HFF-Myc (cell line): ENCODE measurements around the gene SPDYE4.

Experiments
- DNase-seq: peaks from one replicate; pipeline ENCODE4 v3.0.0-alpha.2; 2011; ENCODE audit warnings: low read depth; ENCODE audit errors: extremely low read depth
- H3K4me3 ChIP-seq: replicated peaks from 2 replicates; pipeline ENCODE4 v1.5.1; 2011; ENCODE audit warnings: low read depth, mild to moderate bottlenecking, control low read depth, low read length
- TF ChIP-seq, protein P1 (sequence below): IDR thresholded peaks from 2 replicates; pipeline ENCODE4 v1.5.1; 2012; ENCODE audit warnings: mild to moderate bottlenecking, low read depth, low read length, control low read depth; ENCODE audit errors: missing control alignments

Gene SPDYE4

DNA sequence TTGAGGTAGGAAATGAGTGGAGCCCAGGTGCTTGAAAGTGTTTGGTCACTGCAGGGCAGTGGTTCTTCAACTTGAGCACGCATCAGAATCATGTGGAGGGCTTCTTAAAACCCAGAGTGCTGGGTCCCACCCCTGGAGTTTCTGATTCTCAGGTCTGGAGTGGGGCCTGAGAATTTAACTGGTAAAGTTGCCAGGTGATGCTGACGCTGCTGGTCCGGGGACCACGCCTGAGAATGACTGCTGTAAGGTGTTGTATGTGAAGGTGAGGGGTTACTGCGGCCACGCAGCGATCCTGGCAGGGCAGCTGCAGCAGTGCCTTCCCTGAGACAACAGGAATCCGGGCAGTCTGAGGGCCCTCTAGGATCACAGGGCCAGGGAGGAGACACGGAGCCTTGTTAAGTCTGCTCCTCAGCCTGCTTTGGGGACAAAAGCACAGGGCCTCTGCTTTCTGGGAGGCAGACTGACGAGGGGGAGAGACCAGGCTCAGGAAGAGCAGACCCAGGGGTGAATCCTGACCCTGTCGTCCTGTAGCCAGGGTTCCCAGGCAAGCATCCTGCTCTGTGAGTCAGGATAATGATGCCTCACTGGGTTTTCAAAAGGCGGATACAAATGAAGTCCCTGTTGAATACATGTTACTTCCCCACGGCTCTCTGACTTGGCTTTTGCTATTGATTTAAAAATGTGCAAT is 30.0 kb downstream of the SPDYE4 start:
- TF ChIP-seq, protein P1, sequence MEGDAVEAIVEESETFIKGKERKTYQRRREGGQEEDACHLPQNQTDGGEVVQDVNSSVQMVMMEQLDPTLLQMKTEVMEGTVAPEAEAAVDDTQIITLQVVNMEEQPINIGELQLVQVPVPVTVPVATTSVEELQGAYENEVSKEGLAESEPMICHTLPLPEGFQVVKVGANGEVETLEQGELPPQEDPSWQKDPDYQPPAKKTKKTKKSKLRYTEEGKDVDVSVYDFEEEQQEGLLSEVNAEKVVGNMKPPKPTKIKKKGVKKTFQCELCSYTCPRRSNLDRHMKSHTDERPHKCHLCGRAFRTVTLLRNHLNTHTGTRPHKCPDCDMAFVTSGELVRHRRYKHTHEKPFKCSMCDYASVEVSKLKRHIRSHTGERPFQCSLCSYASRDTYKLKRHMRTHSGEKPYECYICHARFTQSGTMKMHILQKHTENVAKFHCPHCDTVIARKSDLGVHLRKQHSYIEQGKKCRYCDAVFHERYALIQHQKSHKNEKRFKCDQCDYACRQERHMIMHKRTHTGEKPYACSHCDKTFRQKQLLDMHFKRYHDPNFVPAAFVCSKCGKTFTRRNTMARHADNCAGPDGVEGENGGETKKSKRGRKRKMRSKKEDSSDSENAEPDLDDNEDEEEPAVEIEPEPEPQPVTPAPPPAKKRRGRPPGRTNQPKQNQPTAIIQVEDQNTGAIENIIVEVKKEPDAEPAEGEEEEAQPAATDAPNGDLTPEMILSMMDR, result no peak
- no peak for DNase-seq
- no peak overlapping the region for H3K4me3 ChIP-seq

DNA sequence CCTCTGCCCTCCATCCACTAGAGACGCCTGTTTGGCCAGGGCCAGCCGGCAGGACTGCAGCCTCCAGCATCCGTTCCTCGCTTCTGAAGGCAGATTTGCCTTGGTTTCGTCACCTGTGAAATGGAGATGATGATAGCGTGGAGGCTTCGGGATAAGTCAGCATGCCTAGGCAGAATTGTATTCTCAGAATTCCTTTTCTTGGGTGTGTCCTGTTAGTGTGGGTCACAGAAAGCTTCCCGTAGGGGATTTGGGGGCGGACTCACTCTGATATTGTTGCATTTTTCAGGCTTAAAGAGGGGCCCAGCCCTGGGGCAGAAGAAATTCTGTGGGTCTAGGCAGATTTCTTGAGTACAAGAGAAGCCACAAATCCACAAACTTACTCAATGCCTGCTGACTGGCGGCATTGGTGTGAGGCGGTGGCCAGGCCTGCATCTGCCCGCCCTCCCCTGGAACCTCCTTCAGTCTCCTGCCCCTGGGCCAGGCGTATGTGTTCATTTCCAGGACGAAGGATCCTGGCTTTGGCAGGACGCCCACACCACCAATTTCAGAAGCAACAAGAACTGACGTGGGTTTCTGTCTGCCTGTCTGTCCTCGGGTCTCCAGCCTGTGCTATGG is 31.3 kb downstream of the SPDYE4 start:
- no peak overlapping the region for H3K4me3 ChIP-seq
- TF ChIP-seq, protein P1, result no peak
- DNase-seq, result no peak

DNA sequence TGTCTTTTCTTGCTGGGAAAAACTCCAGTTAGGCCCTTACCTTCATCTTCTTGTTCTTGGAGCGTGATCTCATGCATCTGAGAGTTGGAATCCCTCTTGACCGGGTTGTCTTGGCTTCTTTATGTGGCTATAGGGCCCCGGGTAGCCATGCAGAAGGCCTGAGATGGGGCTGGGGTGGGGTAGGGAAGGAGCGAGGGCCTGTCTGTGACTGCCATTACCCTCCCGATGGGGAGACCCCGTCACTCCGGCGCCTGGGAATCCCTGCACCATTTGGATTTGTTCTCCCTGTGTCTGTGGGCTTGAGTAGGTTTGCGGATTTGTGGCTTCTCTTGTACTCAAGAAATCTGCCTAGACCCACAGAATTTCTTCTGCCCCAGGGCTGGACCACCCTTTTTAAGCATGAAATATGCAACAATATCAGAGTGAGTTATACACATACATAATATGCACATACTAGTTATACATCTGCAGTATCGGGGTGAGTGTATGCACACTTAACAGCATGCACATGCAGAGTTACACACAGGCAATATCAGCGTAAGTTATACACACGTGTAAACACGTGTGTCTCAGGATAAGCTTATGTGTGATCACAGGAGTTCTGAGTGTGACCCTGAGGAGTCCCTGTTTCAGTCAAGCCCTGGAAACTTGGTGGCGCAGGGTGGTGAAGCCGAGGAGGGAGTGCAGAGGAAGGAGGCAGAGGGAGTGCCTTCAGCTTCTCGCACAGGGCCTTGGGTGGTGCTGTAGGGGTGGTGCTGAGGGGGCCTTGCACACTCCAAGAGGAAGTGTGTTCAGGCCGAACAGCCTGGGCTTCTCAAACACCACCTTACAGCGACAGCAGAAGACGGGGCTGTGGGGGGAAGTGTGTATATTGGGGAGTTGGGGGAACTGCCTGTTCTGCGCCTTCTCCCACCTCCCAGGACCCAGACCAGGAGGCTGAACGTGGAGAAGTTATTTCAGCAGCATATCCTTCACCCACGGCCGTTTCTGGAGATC is 32.2 kb downstream of the SPDYE4 start:
- TF ChIP-seq, protein P1, result no peak
- no peak for DNase-seq

DNA sequence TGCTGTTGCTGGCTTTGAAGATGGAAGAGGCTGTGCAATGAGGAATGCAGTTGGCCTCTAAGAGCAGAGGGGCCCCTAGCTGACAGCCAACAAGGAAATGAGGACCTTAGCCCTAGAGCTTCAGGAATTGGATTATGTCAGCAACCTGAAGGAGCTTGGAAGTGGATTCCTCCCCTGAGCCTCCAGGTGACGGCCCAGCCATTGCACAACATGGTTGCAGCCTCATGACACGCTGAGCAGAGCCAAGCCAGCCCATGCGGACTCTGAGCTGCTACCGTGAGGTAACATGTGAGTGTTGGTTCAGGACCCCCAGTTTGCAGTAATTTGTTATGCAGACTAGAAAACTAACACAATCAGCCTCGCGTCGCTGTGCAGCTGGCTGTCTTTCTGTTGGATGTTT is 33.9 kb downstream of the SPDYE4 start:
- TF ChIP-seq, protein P1, result no peak
- DNase-seq, result no peak

More for the DNA sequence above, 32.2 kb downstream of the SPDYE4 start:
- H3K4me3 ChIP-seq, result no peak overlapping the region

DNA sequence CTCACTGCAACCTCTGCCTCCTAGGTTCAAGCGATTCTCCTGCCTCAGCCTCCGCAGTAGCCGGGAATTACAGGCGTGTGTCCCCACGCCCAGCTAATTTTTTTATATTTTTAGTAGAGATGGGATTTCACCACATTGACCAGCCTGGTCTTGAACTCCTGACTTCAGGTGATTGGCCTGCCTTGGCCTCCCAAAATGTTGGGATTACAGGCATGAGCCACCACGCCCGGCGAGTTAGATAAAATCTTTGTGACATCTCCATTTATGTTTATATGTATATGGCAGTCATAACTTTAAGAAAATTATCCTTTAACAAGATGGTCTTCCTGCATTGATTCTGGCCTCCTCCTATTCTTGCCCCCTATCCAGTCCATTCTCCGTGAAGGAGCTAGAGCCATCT is 37.8 kb downstream of the SPDYE4 start:
- DNase-seq, result no peak
- no peak overlapping the region for H3K4me3 ChIP-seq
- TF ChIP-seq, protein P1, result no peak

More for the DNA sequence above, 33.9 kb downstream of the SPDYE4 start:
- H3K4me3 ChIP-seq, result no peak overlapping the region

DNA sequence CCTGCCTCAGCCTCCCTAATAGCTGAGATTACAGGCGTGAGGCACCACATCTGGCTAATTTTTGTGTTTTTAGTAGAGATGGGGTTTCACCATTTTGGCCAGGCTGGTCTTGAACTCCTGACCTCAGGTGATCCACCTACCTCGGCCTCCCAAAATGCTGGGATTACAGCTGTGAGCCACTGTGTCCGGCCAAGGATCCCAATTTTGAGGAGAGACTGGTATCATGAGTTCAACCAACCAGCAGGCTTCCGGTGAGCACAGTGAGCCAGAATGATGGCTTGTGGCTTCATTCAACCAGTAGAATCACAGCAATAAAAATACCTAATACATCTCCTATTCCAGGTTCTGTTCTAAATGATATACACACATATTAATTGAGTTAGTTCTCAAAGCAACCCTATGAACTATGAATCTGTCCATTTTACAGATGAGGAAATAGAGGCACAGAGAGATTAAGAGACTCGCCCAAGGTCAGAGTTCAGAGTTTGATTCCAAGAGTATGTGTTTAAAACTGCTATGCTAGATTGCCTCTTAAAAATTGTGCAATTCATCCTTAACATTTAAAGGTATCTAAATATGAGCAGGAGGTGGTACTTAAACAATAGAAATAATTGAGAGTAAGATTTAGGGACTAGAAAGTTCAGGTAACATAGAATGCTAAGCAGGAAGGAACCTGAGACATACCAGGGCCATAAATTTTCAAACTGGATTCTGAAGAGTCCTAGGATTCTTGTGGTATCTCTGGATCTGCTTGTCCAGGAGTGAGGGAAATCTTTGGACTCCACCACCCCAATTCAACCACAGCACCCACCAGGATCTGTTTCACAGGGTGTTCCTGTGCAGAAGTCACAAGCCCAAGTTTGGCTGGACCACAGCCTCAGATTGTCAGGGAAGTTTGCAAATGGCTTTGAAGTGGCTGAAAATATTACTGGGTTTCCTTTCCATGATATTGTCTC is 38.8 kb downstream of the SPDYE4 start:
- no peak overlapping the region for H3K4me3 ChIP-seq
- no peak for DNase-seq
- TF ChIP-seq, protein P1, result no peak
